ENCODE data around the gene LRRC70. TPM values are rescaled to one million over a fixed set of nuclear protein-coding genes. Genes with fewer than 3 reads are reported as not detected.

LRRC70 gene
- total RNA-seq, 4 donors from 2014 or later, result 0.54 to 10.1 (median 3.5) TPM

- no peaks in the 10 kb centered on the region for H3K9me3 ChIP-seq
- 92 to 96% methylated on average over 4 of the region's 4 CpGs for WGBS, 2 donors (ENCODE audit: low coverage in 1 of 2)
- no peak for ATAC-seq
- H3K4me3 ChIP-seq, result no peak overlapping the region
- no peak overlapping the region for H3K27ac ChIP-seq
- H3K4me1 ChIP-seq, result no peaks in the 10 kb centered on the region
- peaks cover 0 to 26% of the 10 kb centered on the region in 2 donors for H3K36me3 ChIP-seq
- no peaks in the 10 kb centered on the region for H3K27me3 ChIP-seq
- TF ChIP-seq POLR2AphosphoS5 (IDR thresholded peaks at IDR 0.05) (no peak), EP300 (IDR thresholded peaks at IDR 0.05) (no peak), POLR2A (IDR thresholded peaks at IDR 0.05) (no peak), CTCF (IDR thresholded peaks at IDR 0.05) (no peak)
These were observed 10.0 kb downstream of the LRRC70 start for GRCh38 chr5:62588668-62589067.

GRCh38 chr5:62589504-62589903 lies 10.9 kb downstream of the LRRC70 start:
- ATAC-seq, result no peak
- no peak for TF ChIP-seq CTCF (IDR thresholded peaks at IDR 0.05)
- no peak for TF ChIP-seq EP300 (IDR thresholded peaks at IDR 0.05)
- TF ChIP-seq POLR2AphosphoS5 (IDR thresholded peaks at IDR 0.05), result no peak
- TF ChIP-seq POLR2A (IDR thresholded peaks at IDR 0.05), result no peak
- H3K9me3 ChIP-seq, result no peaks in the 10 kb centered on the region
- 100% methylated on average over 2 of the region's 2 CpGs for WGBS, 2 donors (ENCODE audit: low coverage in 1 of 2)
- no peaks in the 10 kb centered on the region for H3K4me1 ChIP-seq
- H3K36me3 ChIP-seq, result peaks cover 0 to 33% of the 10 kb centered on the region in 2 donors
- no peaks in the 10 kb centered on the region for H3K27me3 ChIP-seq
- no peak overlapping the region for H3K27ac ChIP-seq
- no peak overlapping the region for H3K4me3 ChIP-seq

- Histone ChIP-seq H3K36me3 (peaks cover 0 to 37% of the 10 kb centered on the region in 2 donors), H3K27ac (no peak overlapping the region), H3K9me3 (no peaks in the 10 kb centered on the region), H3K27me3 (no peaks in the 10 kb centered on the region), H3K4me3 (no peak overlapping the region), H3K4me1 (no peaks in the 10 kb centered on the region)
- no peak for ATAC-seq
- WGBS, 2 donors (ENCODE audit: low coverage in 1 of 2), result 94% methylated on average over 2 of the region's 2 CpGs
- TF ChIP-seq EP300 (IDR thresholded peaks at IDR 0.05) (no peak), CTCF (IDR thresholded peaks at IDR 0.05) (no peak), POLR2AphosphoS5 (IDR thresholded peaks at IDR 0.05) (no peak), POLR2A (IDR thresholded peaks at IDR 0.05) (no peak)
These were observed 11.8 kb downstream of the LRRC70 start for GRCh38 chr5:62590387-62590786.

- H3K4me1 ChIP-seq, result no peaks in the 10 kb centered on the region
- H3K36me3 ChIP-seq, result peaks cover 0 to 37% of the 10 kb centered on the region in 2 donors
- 78 to 97% methylated on average over 4 to 6 of the region's 8 CpGs for WGBS, 2 donors (ENCODE audit: low coverage in 1 of 2)
- no peak for ATAC-seq
- H3K4me3 ChIP-seq, result no peak overlapping the region
- H3K9me3 ChIP-seq, result no peaks in the 10 kb centered on the region
- no peaks in the 10 kb centered on the region for H3K27me3 ChIP-seq
- no peak overlapping the region for H3K27ac ChIP-seq
- no peak for TF ChIP-seq EP300 (IDR thresholded peaks at IDR 0.05)
- no peak for TF ChIP-seq CTCF (IDR thresholded peaks at IDR 0.05)
- no peak for TF ChIP-seq POLR2A (IDR thresholded peaks at IDR 0.05)
- TF ChIP-seq POLR2AphosphoS5 (IDR thresholded peaks at IDR 0.05), result no peak
These were observed 13.9 kb downstream of the LRRC70 start for GRCh38 chr5:62592558-62592957.

GRCh38 chr5:62593331-62593730 lies 14.7 kb downstream of the LRRC70 start:
- no peak for TF ChIP-seq CTCF (IDR thresholded peaks at IDR 0.05)
- TF ChIP-seq EP300 (IDR thresholded peaks at IDR 0.05), result no peak
- TF ChIP-seq POLR2AphosphoS5 (IDR thresholded peaks at IDR 0.05), result no peak
- no peak for TF ChIP-seq POLR2A (IDR thresholded peaks at IDR 0.05)
- 91 to 100% methylated on average over 1 of the region's 1 CpG for WGBS, 2 donors (ENCODE audit: low coverage in 1 of 2)
- no peaks in the 10 kb centered on the region for H3K4me1 ChIP-seq
- H3K27me3 ChIP-seq, result no peaks in the 10 kb centered on the region
- no peak overlapping the region for H3K27ac ChIP-seq
- peaks cover 0 to 37% of the 10 kb centered on the region in 2 donors for H3K36me3 ChIP-seq
- no peak overlapping the region for H3K4me3 ChIP-seq
- H3K9me3 ChIP-seq, result no peaks in the 10 kb centered on the region
- no peak for ATAC-seq
